SW480 (cell line): ENCODE data around the gene TACC2.
"Not testable (repeated sequence)": the region's sequence is repeated elsewhere in the genome, so short reads cannot be mapped to it uniquely, and the experiment has no call there.

Source experiments
- DNase-seq: peaks from one replicate; pipeline ENCODE4 v3.0.0-alpha.2; 2016; ENCODE audit warnings: low spot score

TACC2 gene

DNA sequence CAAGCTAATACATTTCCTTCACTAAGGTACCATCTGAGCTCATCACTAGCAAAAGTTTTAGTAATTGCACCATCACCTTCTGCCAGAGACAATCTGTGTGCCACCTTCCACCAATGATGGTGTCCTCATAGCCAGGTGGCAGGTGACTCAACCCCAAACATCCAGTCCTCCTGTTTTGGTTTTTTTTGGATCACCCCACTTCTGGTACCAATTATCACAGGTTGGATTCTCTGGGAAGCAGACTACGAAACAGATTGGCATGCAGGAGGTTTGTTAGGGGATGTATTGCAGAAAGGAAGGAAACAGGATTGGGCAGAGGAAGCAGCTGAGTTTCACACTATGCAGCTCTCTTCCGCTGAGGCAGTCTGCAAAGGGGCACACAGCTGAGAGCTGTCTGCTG is 4.5 kb upstream of the TACC2 start:
- DNase-seq = no peak

DNA sequence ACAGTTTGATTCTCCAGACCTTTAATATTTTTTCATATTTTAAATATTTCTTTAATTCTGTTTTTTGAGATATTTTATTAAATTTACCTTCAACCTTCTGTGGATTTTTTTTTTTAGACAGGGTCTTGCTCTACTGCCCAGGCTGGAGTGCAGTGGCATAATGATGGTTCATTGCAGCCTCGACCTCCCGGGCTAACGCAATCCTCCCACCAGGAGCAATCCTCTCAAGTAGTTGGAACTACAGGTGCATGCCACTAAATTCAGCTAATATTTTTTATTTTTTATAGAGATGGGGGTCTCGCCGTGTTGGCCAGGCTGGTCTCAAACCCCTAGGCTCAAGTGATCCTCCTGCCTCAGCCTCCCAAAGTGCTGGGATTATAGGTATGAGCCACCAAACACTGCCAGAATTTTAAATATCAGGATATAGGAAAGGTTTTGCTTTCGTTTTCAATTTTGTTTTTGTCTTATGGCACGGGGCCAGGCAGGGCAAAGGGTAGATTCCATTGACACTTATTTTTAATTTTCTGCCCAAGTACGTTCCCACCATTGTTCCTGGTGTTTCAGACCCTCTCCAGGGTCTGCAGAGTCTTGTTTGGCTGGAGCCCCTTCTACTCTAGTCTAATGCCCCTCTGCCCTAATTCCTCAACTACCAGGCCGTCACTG is 1.2 kb downstream of the TACC2 start:
- DNase-seq = no peak

- not testable (repeated sequence) for DNase-seq
These were observed 2.8 kb downstream of the TACC2 start for GRCh38 chr10:121991727-121992126.

DNA sequence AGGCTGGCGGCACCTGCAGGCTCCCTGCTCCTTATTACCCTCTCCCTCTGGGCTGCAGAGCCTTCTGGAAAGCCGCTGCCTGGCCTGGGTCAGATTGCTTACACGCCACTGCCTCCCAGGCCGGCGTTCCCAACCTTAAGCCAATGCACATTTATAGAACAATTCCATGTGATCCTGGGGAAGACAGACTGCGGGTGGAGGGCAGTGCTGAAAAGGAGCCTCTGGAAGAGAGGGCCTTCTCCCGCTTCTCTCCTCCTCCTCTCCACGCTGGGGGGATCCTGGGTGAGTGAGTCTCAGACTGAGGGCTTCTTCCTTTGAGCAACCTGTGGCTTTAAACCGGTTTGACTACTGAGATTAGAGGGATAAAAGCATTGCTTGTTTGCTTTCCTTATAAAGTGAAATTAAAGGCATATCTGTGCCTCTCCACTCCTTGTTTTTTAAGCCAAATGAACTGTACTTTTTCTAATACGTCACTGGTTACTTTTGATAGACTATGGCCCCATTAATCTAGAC is 5.5 kb downstream of the TACC2 start:
- DNase-seq = no peak

- no peak for DNase-seq
These were observed 9.5 kb downstream of the TACC2 start for GRCh38 chr10:121998462-121998861.

DNA sequence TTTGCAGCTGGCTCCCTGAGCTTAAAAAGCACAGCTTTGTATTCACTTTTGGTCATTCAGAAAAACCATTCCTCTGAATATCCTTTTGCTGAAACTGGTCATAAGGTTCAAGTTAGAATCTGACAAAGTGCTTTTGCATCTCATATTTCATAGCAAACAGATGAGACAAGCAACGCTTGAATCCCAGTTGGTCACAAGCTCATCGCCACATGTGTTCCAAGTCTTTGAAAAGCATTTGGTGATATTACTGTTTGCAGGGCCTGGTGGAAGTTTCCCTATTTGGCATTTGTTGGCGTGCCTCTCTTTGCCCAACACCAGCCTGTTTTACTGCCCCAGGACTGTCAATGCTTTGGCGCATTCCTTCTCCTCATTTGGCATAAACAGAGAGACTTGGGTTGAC is 10.3 kb downstream of the TACC2 start:
- DNase-seq = no peak

- no peak for DNase-seq
These were observed 12.7 kb downstream of the TACC2 start for GRCh38 chr10:122001698-122002097.

DNA sequence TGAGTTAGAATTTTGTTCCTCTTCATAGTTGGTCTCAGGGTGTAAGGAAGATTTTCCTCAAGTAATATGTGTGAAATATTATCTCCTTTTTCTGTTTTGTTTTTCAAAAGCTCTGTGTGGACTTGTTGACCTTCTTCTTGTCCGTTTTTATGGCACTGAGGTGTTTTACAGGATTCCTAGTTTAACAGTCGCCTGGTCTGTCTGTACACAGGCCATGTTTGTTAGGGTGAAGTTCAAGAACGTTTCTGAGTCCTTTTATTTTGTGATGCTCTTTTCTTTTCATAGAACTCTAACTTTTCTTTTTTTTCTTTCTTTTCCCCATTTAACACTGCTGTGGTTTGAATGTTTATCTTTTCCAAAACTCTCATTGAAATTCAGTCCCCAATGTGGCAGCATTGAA is 18.5 kb downstream of the TACC2 start:
- no peak for DNase-seq

DNA sequence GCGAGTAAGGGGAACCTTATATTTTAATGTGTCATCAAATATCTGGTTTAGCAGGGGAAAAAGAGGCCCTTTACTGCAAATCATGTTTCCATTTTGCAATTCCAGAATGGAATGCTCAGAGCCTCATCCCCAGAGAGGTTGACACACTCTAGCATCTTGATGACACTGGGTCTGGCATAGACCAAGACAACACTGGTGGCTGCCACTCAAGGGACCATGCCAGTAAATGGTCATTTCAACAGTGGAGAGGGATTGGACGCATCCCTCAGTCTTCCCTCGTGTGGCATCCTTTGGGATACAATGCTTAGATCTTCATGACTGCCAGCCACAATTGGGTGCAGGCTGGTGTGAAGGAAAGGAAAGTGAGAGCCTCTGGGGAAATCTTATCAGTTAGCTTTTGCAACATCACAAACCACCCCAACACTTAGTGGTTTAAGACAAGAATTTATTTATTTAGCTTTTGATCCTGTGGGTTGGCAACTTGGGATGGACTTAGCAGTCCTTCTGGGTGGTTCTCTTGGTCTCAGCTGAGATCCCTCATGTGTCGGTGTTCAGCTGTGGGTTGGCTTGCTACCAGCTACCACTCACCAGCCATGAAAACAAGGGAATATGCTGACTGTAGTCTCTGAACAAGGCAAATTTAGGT is 21.6 kb downstream of the TACC2 start:
- DNase-seq = no peak

DNA sequence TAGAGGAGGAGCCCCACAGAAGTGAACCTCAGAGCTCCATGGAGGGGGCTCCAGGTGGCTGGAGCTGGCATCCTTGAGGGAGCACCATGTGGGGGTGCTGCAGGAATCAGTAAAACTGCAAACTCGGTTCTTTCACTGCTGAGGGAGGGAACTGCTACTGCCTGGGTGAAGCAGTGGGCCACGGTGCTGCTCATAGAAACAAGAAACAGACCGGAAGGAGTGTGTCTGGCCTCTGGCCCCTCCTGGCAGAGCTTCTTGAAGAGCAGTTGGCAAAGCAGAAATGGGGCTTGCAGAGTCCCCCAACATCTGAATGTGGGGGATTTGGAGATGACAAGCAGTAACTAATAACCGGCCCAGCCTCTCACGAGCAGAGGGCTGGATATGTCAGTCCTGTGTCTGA is 23.8 kb downstream of the TACC2 start:
- DNase-seq = no peak

DNA sequence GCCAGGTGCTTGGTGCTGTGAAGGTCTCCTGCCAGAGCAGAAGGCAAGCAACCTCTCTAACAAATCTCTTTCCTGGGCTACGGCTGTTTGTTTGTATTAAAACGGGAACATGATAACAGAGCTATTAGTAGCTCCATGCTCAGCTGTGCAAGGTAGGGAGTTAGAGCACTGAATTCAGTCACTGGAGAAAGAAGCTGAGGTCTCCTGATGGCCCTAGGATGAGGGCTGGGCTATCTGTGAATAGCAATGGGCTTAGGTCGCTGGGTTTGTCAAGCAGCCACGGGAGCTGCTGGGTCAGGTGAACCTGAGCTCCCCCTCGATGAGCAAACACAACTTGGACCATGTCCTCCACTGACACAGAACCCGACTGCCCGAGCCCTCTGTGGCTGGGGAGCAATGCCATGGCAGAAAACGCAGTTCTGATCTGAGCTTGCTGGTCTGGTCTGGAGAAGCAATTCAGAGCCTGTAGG is 24.4 kb downstream of the TACC2 start:
- DNase-seq = no peak

- DNase-seq = peak; percentile 8
These were observed 25.8 kb downstream of the TACC2 start for GRCh38 chr10:122014652-122015248.

GRCh38 chr10:122017926-122018325 is 29.0 kb downstream of the TACC2 start:
- not testable (repeated sequence) for DNase-seq

GRCh38 chr10:122018491-122018890 is 29.5 kb downstream of the TACC2 start:
- DNase-seq = peak; percentile 4

DNA sequence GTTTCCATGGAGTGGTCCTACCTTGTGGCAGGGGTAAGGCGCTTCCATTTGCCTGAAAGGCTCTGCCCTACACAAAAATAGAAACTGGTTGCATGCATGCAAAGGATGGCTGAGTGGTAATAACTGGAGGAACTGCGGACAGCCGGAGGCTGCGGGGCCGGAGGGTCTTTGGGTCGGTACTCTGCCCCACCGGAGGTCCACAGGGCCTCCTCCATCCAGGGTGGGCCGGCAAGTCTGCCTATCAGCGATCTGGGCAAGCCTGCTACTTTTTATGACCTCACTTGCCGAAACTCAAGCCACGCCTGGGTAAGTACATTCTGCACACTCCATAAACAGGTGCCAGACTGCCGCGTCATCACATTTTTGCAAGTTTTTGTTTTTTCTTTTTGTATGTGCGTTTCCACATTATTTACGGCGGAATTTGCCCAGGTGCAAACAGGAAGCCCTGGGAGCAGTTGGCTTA is 30.0 kb downstream of the TACC2 start:
- DNase-seq = peak; percentile 65

DNA sequence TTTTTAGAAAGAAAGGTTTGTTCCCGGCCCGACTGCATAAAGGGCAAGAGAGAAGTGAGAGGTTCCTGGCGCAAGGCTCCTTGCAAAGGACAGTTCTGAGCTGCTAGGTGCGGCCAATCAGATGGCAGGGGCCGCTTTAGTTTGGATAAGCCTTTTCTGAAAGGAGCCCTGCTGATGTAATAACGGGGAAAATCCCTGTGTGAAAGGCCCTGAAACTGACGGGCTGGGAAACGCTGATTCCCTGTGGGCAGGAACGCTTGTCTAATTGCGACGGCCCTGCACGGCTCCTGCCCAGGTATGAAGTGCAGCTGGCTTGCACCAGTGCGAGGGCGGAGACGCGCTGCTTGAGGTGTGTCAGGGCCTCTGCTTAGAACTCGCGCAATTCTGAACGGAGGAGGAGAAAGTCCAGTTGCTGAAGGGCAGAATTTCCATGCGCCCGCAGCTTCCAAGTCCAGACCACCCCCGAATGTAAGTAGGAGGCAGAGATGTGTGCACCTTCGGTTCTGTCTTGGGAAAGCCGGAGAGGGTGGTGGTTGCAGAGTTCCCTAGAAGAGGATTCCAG is 30.5 kb downstream of the TACC2 start:
- DNase-seq = peak; percentile 75

- no peak for DNase-seq
These were observed 31.3 kb downstream of the TACC2 start for GRCh38 chr10:122020226-122020625.

- no peak for DNase-seq
These were observed 32.4 kb downstream of the TACC2 start for GRCh38 chr10:122021379-122021778.

DNA sequence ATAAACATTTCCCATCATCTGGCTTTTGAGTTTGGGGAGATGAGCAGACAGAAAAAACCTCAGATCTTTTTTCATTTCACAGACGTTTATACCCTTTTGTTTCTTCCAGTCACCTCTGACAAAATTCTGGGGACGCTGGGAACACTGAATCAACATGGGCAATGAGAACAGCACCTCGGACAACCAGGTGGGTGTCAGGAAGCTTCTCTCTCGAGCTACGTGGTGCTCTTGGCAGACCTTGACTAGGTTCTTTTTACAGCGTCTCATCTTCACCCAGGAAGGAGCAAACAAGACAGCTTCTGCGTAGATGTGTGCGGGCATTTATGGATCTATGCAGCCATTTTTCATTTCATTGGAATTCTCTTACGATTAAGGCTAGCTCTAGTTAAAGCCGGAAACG is 32.9 kb downstream of the TACC2 start:
- no peak for DNase-seq

- DNase-seq = no peak
These were observed 33.3 kb downstream of the TACC2 start for GRCh38 chr10:122022276-122022675.

- not testable (repeated sequence) for DNase-seq
These were observed 34.3 kb downstream of the TACC2 start for GRCh38 chr10:122023257-122023656.

DNA sequence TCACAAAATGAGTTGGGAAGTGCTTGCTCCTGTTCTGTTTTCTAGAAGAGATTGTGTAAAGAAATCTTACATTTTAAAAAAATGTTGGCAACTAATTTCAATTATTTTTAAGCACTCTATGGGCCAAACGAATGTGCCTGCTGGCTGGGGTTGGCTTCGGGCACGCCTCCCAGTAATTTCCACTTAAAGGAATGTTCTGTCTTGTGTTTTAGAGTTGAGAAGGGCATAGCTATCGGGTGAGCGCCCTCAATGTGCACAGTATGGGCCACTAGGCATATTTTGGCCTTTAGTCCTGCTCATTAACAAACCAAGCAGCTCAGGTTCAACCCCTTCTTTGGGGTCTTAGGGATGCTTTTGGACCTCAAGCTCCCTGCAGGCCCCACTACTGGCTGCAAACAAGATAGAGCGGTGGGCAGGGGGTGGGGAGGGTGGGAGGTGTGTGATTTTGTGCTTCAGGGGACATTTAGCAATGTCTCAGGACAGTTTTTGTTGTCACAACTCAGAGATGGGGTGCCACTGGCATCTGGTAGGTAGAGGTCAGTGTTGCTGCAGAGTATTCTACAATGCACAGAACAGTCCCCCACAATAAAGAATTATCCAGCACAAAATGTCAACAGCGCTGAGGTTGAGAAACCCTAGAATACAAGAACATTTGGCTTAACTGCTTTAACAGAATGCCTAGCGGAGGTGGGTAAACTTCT is 40.7 kb downstream of the TACC2 start:
- no peak for DNase-seq
